HCT116 (cell line): Measurements from ENCODE around the gene MAP4K4. TPM values are rescaled to one million over a fixed set of nuclear protein-coding genes. Genes with fewer than 3 reads are reported as not detected.

Experiments used
- ATAC-seq: fragments of 200-7000 bp; cut with Tn5 transposase; 2 replicates; pipeline ENCODE4 v1.9.1; 2020; ENCODE audit warnings: mild to moderate bottlenecking, moderate library complexity
- BruUV-seq: library from RNA; stranded (reverse); fragments of 400-500 nt; replicated peaks from 2 replicates; lab custom pipeline; 2021; lab: Mats Ljungman, UMichigan
- CTCF ChIA-PET: fragments of 300-600 bp; sonication (Branson Sonifier 250); formaldehyde crosslinking; loops from one replicate; lab custom pipeline; 2021; ENCODE audit warnings: antibody characterized with exemption; lab: Charles Lee
- POLR2A ChIA-PET: fragments of 300-600, 350-600 bp; sonication (Branson Sonifier 250); formaldehyde crosslinking; loops from one replicate; lab custom pipeline; 2021; ENCODE audit warnings: antibody characterized with exemption; lab: Charles Lee
- RAD21 ChIA-PET, 2 experiments: fragments of 300-600 bp; sonication (Branson Sonifier 250); formaldehyde crosslinking; loops; one replicate each; lab custom pipeline; 2023; ENCODE audit warnings: low total read pairs in 2 of 2; ENCODE audit not compliant: uncharacterized antibody in 2 of 2, unreplicated experiment in 2 of 2, low non-redundant PET in 1 of 2; lab: Charles Lee
- DNase-seq: peaks from one replicate; pipeline ENCODE4 v3.0.0-alpha.2; 2010; ENCODE audit warnings: low read depth, low spot score
- H2AFZ ChIP-seq: fragments of 200-600 bp; shearing (Covaris generic), sonication (generic); 2 replicates; pipeline ENCODE4 v1.6.1; 2017; ENCODE audit warnings: low read depth, mixed run types, mixed read lengths, antibody characterized with exemption, low read length; ENCODE audit not compliant: poor library complexity, severe bottlenecking
- H3K27ac ChIP-seq: 2 replicates; pipeline ENCODE4 v1.5.1; 2012; ENCODE audit warnings: low read depth, low read length
- H3K27me3 ChIP-seq: fragments of 200-600 bp; sonication (generic); 2 replicates; pipeline ENCODE4 v1.6.1; 2016; ENCODE audit warnings: mixed run types, low read length, mixed read lengths; ENCODE audit not compliant: insufficient read depth
- H3K36me3 ChIP-seq, 2 experiments: fragments of 200-500 bp in 1 of 2; fragments of 200-600 bp in 1 of 2; sonication (Bioruptor generic) in 1 of 2; sonication (generic) in 1 of 2; 2 replicates each; pipeline versions ENCODE4 v1.5.1 to v1.6.1; 2014 to 2016; ENCODE audit warnings: low read length in 2 of 2, inconsistent platforms in 1 of 2, mixed read lengths in 1 of 2, mixed run types in 1 of 2; ENCODE audit not compliant: insufficient read depth in 2 of 2, control insufficient read depth in 1 of 2
- H3K4me1 ChIP-seq, 2 experiments: fragments of 200-600 bp in 1 of 2; sonication (generic) in 1 of 2; 2 replicates each; pipeline versions ENCODE4 v1.5.1 to v1.6.1; 2012 to 2017; ENCODE audit warnings: low read length in 2 of 2, inconsistent platforms in 1 of 2, mild to moderate bottlenecking in 1 of 2, mixed read lengths in 1 of 2, mixed run types in 1 of 2, moderate library complexity in 1 of 2; ENCODE audit not compliant: insufficient read depth in 2 of 2, control insufficient read depth in 1 of 2
- H3K4me2 ChIP-seq: fragments of 200-600 bp; sonication (generic); 2 replicates; pipeline ENCODE4 v1.6.1; 2017; ENCODE audit warnings: mixed run types, low read length, mixed read lengths
- H3K4me3 ChIP-seq, 2 experiments: fragments of 200-600 bp in 1 of 2; sonication (generic) in 1 of 2; replicated peaks in 1 of 2; 2 replicates each; pipeline ENCODE4 v1.5.1; 2011 to 2016; ENCODE audit warnings: low read length in 2 of 2, control low read depth in 1 of 2, low read depth in 1 of 2, mild to moderate bottlenecking in 1 of 2, mixed read lengths in 1 of 2, mixed run types in 1 of 2
- H3K79me2 ChIP-seq: fragments of 200-600 bp; sonication (generic); 2 replicates; pipeline ENCODE4 v1.6.1; 2017; ENCODE audit warnings: mild to moderate bottlenecking, mixed run types, low read length, moderate library complexity, mixed read lengths; ENCODE audit not compliant: insufficient read depth
- H3K9ac ChIP-seq: fragments of 200-600 bp; sonication (generic); 2 replicates; pipeline ENCODE4 v1.6.1; 2016; ENCODE audit warnings: low read length, mixed read lengths
- H3K9me2 ChIP-seq: fragments of 200-600 bp; sonication (generic), shearing (Covaris generic); 2 replicates; pipeline ENCODE4 v1.6.1; 2017; ENCODE audit warnings: mixed run types, mild to moderate bottlenecking, moderate library complexity; ENCODE audit not compliant: insufficient read depth
- H3K9me3 ChIP-seq, 2 experiments: fragments of 200-500 bp in 1 of 2; fragments of 200-600 bp in 1 of 2; sonication (Bioruptor generic) in 1 of 2; sonication (generic) in 1 of 2; 2 replicates each; pipeline ENCODE4 v1.6.1; 2014 to 2017; ENCODE audit warnings: low read length in 2 of 2, mixed read lengths in 2 of 2, inconsistent platforms in 1 of 2, low read depth in 1 of 2, mild to moderate bottlenecking in 1 of 2, mixed run types in 1 of 2, moderate library complexity in 1 of 2; ENCODE audit not compliant: control insufficient read depth in 1 of 2, insufficient read depth in 1 of 2
- H4K20me1 ChIP-seq: fragments of 200-600 bp; sonication (generic), shearing (Covaris generic); 2 replicates; pipeline ENCODE4 v1.6.1; 2017; ENCODE audit warnings: mixed run types, mild to moderate bottlenecking, moderate library complexity; ENCODE audit not compliant: insufficient read depth
- CBX3 ChIP-seq: IDR thresholded peaks from 2 replicates; pipeline ENCODE4 v1.6.1; 2012; ENCODE audit warnings: low read depth
- EZH2 ChIP-seq: fragments of 200-600 bp; sonication (generic); IDR thresholded peaks from 2 replicates; pipeline ENCODE4 v1.6.1; 2017; ENCODE audit warnings: antibody characterized with exemption, mixed run types
- FOSL1 ChIP-seq: IDR thresholded peaks from 2 replicates; pipeline ENCODE4 v1.6.1; 2012; ENCODE audit warnings: low read depth
- MAX ChIP-seq: IDR thresholded peaks from 2 replicates; pipeline ENCODE4 v1.6.1; 2012
- POLR2AphosphoS5 ChIP-seq: IDR thresholded peaks from 2 replicates; pipeline ENCODE4 v1.6.1; 2011; ENCODE audit warnings: mild to moderate bottlenecking, low read depth, low read length, moderate library complexity
- REST ChIP-seq: IDR thresholded peaks from 2 replicates; pipeline ENCODE4 v1.6.1; 2012; ENCODE audit warnings: low read depth
- SIN3A ChIP-seq: IDR thresholded peaks from 2 replicates; pipeline ENCODE4 v1.6.1; 2012; ENCODE audit warnings: low read depth
- ZNF274 ChIP-seq: fragments of 200-500 bp; sonication (Bioruptor generic); IDR thresholded peaks from 2 replicates; pipeline ENCODE4 v1.6.1; 2014; ENCODE audit warnings: mild to moderate bottlenecking, low read depth, low read length, inconsistent platforms
- intact Hi-C: fragments of 100-400 bp; cut with micrococcal nuclease; formaldehyde crosslinking; loops from 2 replicates; pipeline ENCODE4 v1.10.0; 2022
- total RNA-seq: library from RNA; stranded (reverse); gene quantifications from one replicate; pipeline ENCODE4 v1.2.1, GENCODE V29; 2021; ENCODE audit not compliant: unreplicated experiment

MAP4K4 gene
- total RNA-seq, 1 experiment from 2014 or later = 62.3 TPM

- no peak for ATAC-seq
- no peak overlapping the region for H3K4me3 ChIP-seq
Measured at GRCh38 chr2:101900375-101900774, 202.9 kb downstream of the MAP4K4 start.

More at GRCh38 chr2:101900375-101900774, 202.9 kb downstream of the MAP4K4 start:
- BruUV-seq = no TSS peak
- Histone ChIP-seq H4K20me1 (no peaks in the 10 kb centered on the region), H3K4me1 (no peaks in the 10 kb centered on the region), H3K9me2 (no peaks in the 10 kb centered on the region), H3K4me2 (no peak overlapping the region)
- no peak for TF ChIP-seq SIN3A
- no peak for TF ChIP-seq MAX
- TF ChIP-seq CBX3 = no peak
- TF ChIP-seq FOSL1 = no peak
- TF ChIP-seq POLR2AphosphoS5 = no peak
- TF ChIP-seq ZNF274 = no peak
- no peak for TF ChIP-seq REST
- TF ChIP-seq EZH2 = no peak
- TF ChIP-seq, all 23 proteins: peak for 0
- H3K79me2 ChIP-seq = no peaks in the 10 kb centered on the region
- DNase-seq = no peak
- RAD21 ChIA-PET = no interaction called here
- no peak overlapping the region for H2AFZ ChIP-seq
- H3K9ac ChIP-seq = no peak overlapping the region
- H3K27ac ChIP-seq = no peak overlapping the region
- no peaks in the 10 kb centered on the region for H3K9me3 ChIP-seq
- no peaks in the 10 kb centered on the region for H3K36me3 ChIP-seq
- POLR2A ChIA-PET = no interaction called here
- H3K27me3 ChIP-seq = no peaks in the 10 kb centered on the region
- CTCF ChIA-PET = no interaction called here
- intact Hi-C loops = no loop called here
